Neural progenitor cell (in vitro differentiated cells): ENCODE results near the gene SAMD4A. TPM values are rescaled to one million over a fixed set of nuclear protein-coding genes. Genes with fewer than 3 reads are reported as not detected.

Experiments
- DNase-seq: peaks from one replicate; pipeline ENCODE4 v3.0.0-alpha.2; 2016; ENCODE audit warnings: low spot score
- H2AFZ ChIP-seq: fragments of 200-600 bp; sonication (generic); replicated peaks from 2 replicates; pipeline ENCODE4 v1.6.1; 2016; ENCODE audit warnings: antibody characterized with exemption
- H3F3A ChIP-seq: fragments of 200-600 bp; sonication (generic); 2 replicates; pipeline ENCODE4 v1.6.1; 2016; ENCODE audit warnings: antibody characterized with exemption, low read depth
- H3K27ac ChIP-seq: fragments of 200-600 bp; sonication (generic); 2 replicates; pipeline ENCODE4 v1.5.1; 2016; ENCODE audit warnings: mild to moderate bottlenecking
- H3K27me3 ChIP-seq: fragments of 200-600 bp; sonication (generic); 2 replicates; pipeline ENCODE4 v1.6.1; 2016; ENCODE audit warnings: mild to moderate bottlenecking, moderate library complexity
- H3K36me3 ChIP-seq: fragments of 200-600 bp; sonication (generic); 2 replicates; pipeline ENCODE4 v1.5.1; 2016
- H3K4me1 ChIP-seq: fragments of 200-600 bp; sonication (generic); 2 replicates; pipeline ENCODE4 v1.6.1; 2016; ENCODE audit warnings: mixed run types
- H3K4me2 ChIP-seq: fragments of 200-600 bp; sonication (generic); 2 replicates; pipeline ENCODE4 v1.6.1; 2016
- H3K4me3 ChIP-seq: fragments of 200-600 bp; sonication (generic); 2 replicates; pipeline ENCODE4 v1.5.1; 2016
- H3K79me2 ChIP-seq: fragments of 200-600 bp; sonication (generic); 2 replicates; pipeline ENCODE4 v1.6.1; 2016; ENCODE audit warnings: low read depth
- H3K9ac ChIP-seq: fragments of 200-600 bp; sonication (generic); 2 replicates; pipeline ENCODE4 v1.6.1; 2016
- H3K9me3 ChIP-seq: fragments of 200-600 bp; sonication (generic); 2 replicates; pipeline ENCODE4 v1.5.1; 2016; ENCODE audit warnings: low read depth
- H4K20me1 ChIP-seq: fragments of 200-600 bp; sonication (generic); 2 replicates; pipeline ENCODE4 v1.6.1; 2016; ENCODE audit warnings: low read depth
- H3K27ac Mint-ChIP-seq: 3 replicates; pipeline ENCODE4 v1.8.0; 2021; ENCODE audit warnings: mixed read lengths
- H3K27me3 Mint-ChIP-seq: 2 replicates; pipeline ENCODE4 v1.8.0; 2022; ENCODE audit warnings: low read depth, mild to moderate bottlenecking, inconsistent platforms, moderate library complexity, mixed read lengths; ENCODE audit not compliant: insufficient read depth
- H3K36me3 Mint-ChIP-seq: 3 replicates; pipeline ENCODE4 v1.8.0; 2021; ENCODE audit warnings: mixed read lengths
- H3K4me1 Mint-ChIP-seq: 3 replicates; pipeline ENCODE4 v1.8.0; 2021; ENCODE audit warnings: mixed read lengths
- H3K4me3 Mint-ChIP-seq: 3 replicates; pipeline ENCODE4 v1.8.0; 2021; ENCODE audit warnings: mild to moderate bottlenecking, moderate library complexity, mixed read lengths
- H3K9me3 Mint-ChIP-seq: 3 replicates; pipeline ENCODE4 v1.8.0; 2020; ENCODE audit warnings: mixed read lengths
- CTCF ChIP-seq: fragments of 200-600 bp; sonication (generic); IDR thresholded peaks from 2 replicates; pipeline ENCODE4 v1.5.1; 2017; ENCODE audit warnings: antibody characterized with exemption, mild to moderate bottlenecking
- EZH2 ChIP-seq: fragments of 200-600 bp; sonication (generic); IDR thresholded peaks from 2 replicates; pipeline ENCODE4 v1.6.1; 2017; ENCODE audit warnings: antibody characterized with exemption, mild to moderate bottlenecking, moderate library complexity
- EZH2phosphoT487 ChIP-seq: fragments of 200-600 bp; sonication (generic); IDR thresholded peaks from 2 replicates; pipeline ENCODE4 v1.6.1; 2017; ENCODE audit warnings: antibody characterized with exemption
- total RNA-seq: library from RNA; depleted of rRNA; stranded (reverse); fragments of >200 nt; gene quantifications from 2 replicates; pipeline ENCODE4 v1.2.3, GENCODE V29; 2015; ENCODE audit warnings: low replicate concordance

Gene SAMD4A
- total RNA-seq, 1 donor from 2014 or later: 4.3 TPM

- Histone ChIP-seq H3K9me3 (no peaks in the 10 kb centered on the region), H3K4me3 (no peak overlapping the region), H2AFZ (no peak overlapping the region), H3K27ac (no peak overlapping the region), H3K9ac (no peak overlapping the region), H3K36me3 (no peaks in the 10 kb centered on the region), H3K4me2 (no peak overlapping the region), H3K79me2 (no peaks in the 10 kb centered on the region), H3K27me3 (no peaks in the 10 kb centered on the region), H4K20me1 (no peaks in the 10 kb centered on the region), H3F3A (peaks cover 13% of the 10 kb centered on the region), H3K4me1 (peaks cover 21% of the 10 kb centered on the region)
- DNase-seq: no peak
- H3K36me3 Mint-ChIP-seq: no peaks in the 10 kb centered on the region
- no peak overlapping the region for H3K4me3 Mint-ChIP-seq
- H3K27me3 Mint-ChIP-seq: peaks cover 7% of the 10 kb centered on the region
- H3K27ac Mint-ChIP-seq: no peak overlapping the region
- peaks cover 37% of the 10 kb centered on the region for H3K4me1 Mint-ChIP-seq
- TF ChIP-seq EZH2phosphoT487: no peak
- no peak for TF ChIP-seq CTCF
- TF ChIP-seq EZH2: no peak
- no peaks in the 10 kb centered on the region for H3K9me3 Mint-ChIP-seq
Measured at GRCh38 chr14:54815515-54815914, 248.6 kb downstream of the SAMD4A start.

GRCh38 chr14:54816450-54816849 is 249.5 kb downstream of the SAMD4A start:
- no peak overlapping the region for H3K27ac ChIP-seq
- no peaks in the 10 kb centered on the region for H3K9me3 ChIP-seq
- no peak overlapping the region for H3K4me2 ChIP-seq
- H3K9me3 Mint-ChIP-seq: no peaks in the 10 kb centered on the region
- no peak overlapping the region for H3K4me3 Mint-ChIP-seq
- H3K79me2 ChIP-seq: no peaks in the 10 kb centered on the region
- DNase-seq: no peak
- H3K27ac Mint-ChIP-seq: no peak overlapping the region
- peaks cover 37% of the 10 kb centered on the region for H3K4me1 Mint-ChIP-seq
- no peaks in the 10 kb centered on the region for H3K27me3 ChIP-seq
- H4K20me1 ChIP-seq: no peaks in the 10 kb centered on the region
- H3K9ac ChIP-seq: no peak overlapping the region
- peaks cover 13% of the 10 kb centered on the region for H3F3A ChIP-seq
- peaks cover 21% of the 10 kb centered on the region for H3K4me1 ChIP-seq
- H2AFZ ChIP-seq: no peak overlapping the region
- no peaks in the 10 kb centered on the region for H3K36me3 ChIP-seq
- peaks cover 7% of the 10 kb centered on the region for H3K27me3 Mint-ChIP-seq
- TF ChIP-seq EZH2phosphoT487 (no peak), CTCF (no peak), EZH2 (no peak)
- no peaks in the 10 kb centered on the region for H3K36me3 Mint-ChIP-seq
- no peak overlapping the region for H3K4me3 ChIP-seq

GRCh38 chr14:54817506-54817905 is 250.6 kb downstream of the SAMD4A start:
- Histone ChIP-seq H3K27ac (no peak overlapping the region), H4K20me1 (no peaks in the 10 kb centered on the region), H3K9ac (no peak overlapping the region), H3K36me3 (no peaks in the 10 kb centered on the region), H3K4me3 (no peak overlapping the region), H3K4me2 (peak overlapping the region; percentile 52), H3K79me2 (no peaks in the 10 kb centered on the region), H3F3A (peaks cover 13% of the 10 kb centered on the region), H3K4me1 (peaks cover 21% of the 10 kb centered on the region), H3K9me3 (no peaks in the 10 kb centered on the region), H2AFZ (no peak overlapping the region), H3K27me3 (no peaks in the 10 kb centered on the region)
- TF ChIP-seq EZH2 (no peak), CTCF (no peak), EZH2phosphoT487 (no peak)
- DNase-seq: peak; percentile 18
- Mint-ChIP-seq H3K9me3 (peaks cover 4% of the 10 kb centered on the region), H3K36me3 (no peaks in the 10 kb centered on the region), H3K27ac (peak overlapping the region; percentile 27), H3K4me3 (peak overlapping the region; percentile 12), H3K27me3 (peaks cover 7% of the 10 kb centered on the region), H3K4me1 (peaks cover 37% of the 10 kb centered on the region)
